Suppressor macrophage treated with lipopolysaccharide for 1 hour (primary cell): Measurements from ENCODE around the gene P2RY14.

Experiments
- DNase-seq, 3 donors: peaks; one replicate each; pipeline ENCODE4 v3.0.0-alpha.2; 2020 to 2022

The P2RY14 gene

DNA sequence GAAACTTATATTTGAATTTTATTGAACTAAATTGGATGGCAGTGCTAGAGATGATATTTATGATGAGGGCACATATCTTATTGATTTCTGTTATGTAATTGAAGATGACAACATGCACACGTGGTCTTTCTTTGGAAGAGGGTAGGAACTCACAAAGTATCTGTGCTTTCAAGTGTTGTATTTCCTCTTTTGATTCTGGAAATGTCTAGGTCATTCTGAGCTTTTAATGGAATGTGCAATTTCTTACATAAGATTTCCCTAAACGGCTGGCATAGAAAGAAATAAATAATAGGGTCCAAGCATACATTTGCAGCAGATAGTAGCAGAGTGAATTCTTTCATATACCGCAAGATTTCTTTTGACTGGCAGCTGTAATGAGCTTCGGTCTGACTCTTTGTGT, 65.2 kb downstream of the P2RY14 start:
- peak in 1 of 3 donors; percentile 32 for DNase-seq

DNA sequence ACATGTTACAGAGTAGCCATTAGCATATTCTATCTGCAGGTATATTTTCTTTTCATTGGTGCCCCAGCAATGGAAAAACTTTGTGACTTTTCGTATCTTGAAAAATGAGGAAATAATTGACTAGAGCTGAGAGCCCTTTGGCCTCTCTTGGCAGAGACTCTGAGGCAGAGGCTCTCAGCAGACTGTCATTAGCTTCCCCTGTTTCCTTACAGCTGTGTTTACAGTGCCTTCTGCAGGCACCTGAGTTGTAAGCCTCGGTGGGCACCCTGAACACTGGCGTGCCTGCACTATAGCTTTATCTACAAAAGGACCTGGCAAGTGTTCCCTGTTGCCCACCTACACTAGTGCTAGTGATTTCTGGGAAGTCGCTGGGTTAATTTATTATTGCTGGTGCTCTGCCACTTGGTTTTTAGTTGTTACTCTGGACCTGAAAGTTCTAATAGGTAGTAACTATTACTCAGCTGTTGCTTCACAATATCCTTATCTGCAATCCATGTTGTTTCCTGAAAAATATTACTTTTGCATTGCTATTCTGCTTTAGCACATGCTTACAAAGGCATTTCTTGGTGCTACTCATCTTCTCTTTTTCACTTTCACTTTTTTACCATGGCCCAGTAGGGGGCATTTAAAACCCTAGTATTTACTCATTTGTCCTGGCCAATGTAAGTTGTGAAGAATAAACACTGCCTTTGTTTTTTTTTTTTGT, 67.5 kb downstream of the P2RY14 start:
- peak in 2 of 3 donors; percentile 57 to 62 for DNase-seq

GRCh38 chr3:151209654-151210053, 68.7 kb downstream of the P2RY14 start:
- peak in 1 of 3 donors; percentile 33 for DNase-seq

GRCh38 chr3:151206201-151206600, 72.1 kb downstream of the P2RY14 start:
- no peak for DNase-seq

DNA sequence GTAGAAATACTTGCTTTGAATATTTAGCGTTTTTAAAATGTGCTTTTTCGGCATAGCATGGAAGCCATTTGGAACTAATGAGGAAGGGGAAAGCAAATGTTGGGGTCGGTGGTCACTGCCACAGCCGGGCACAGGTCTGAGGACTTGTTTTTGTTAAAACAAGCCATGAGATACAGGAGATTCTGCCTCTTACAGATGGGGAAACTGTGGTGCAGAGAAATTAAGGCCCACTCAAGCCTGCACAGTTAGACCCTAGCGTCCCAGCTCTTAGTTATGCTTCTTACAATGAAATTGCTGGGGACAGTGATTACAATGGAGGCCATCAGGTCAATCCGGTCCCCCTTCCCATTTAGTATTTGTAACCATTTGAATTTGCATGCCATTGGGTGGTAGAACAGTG, 72.9 kb downstream of the P2RY14 start:
- DNase-seq = no peak

GRCh38 chr3:151204530-151205402, 73.6 kb downstream of the P2RY14 start:
- DNase-seq = no peak

DNA sequence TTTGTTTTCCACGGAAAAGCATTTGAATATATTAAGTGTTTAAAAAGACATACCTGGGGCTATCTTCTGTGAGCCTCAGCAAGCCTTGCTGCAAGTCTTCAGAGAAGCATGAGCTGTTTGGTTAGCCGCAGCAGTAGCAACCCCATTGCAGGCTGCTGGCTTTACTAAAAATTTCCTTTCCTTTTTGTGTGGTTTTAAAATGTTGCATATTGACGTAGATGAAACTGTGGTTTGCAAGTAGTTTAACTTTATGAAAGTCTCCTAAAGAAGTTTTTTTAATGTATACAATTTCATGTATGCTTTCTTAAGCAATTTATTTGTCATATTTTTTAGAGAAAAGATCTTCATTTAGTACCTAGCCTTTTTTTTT, 75.3 kb downstream of the P2RY14 start, which contains the start of gene GPR171:
Gene GPR171, minus strand, starts transcription at position 166 of the 370 bp plus-strand sequence. CDS start 3,830 bp downstream, outside the sequence.
- DNase-seq = no peak

DNA sequence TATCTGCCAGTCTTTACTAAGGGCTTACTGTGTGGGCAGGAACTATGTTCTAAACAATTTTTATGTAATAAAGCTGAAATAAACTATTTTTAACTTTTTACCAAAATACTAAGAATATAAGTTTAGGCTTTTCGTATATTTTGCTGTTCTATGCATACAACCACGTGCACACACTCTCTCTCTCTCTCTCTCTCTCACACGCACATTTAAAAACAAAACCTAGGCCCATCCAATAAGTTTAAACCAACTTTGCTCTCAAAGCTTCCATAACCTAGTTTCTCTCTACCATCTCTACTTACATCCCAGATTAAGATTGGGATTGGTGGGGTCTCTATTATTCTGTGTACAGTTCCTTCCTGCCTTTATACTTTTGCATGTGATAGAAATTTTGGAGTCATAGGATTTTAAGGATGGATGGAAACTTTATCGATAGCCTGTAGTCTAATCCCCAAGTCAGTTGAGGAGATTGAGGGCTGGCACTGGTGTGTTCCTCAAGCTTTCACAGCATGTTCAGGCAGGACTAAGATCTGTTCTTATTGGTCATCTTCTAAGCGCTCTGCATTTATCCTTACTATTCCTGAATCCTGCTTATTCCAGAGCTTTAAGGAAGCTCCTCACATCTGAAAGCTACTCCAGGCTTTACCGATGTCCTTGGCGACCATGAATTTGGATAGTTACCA, 77.2 kb downstream of the P2RY14 start:
- DNase-seq = no peak

GRCh38 chr3:151200586-151200985, 77.8 kb downstream of the P2RY14 start:
- no peak for DNase-seq

- DNase-seq = no peak
Measured at GRCh38 chr3:151199554-151200438, 78.5 kb downstream of the P2RY14 start.

- DNase-seq = no peak
Measured at GRCh38 chr3:151198849-151199248, 79.5 kb downstream of the P2RY14 start.

DNA sequence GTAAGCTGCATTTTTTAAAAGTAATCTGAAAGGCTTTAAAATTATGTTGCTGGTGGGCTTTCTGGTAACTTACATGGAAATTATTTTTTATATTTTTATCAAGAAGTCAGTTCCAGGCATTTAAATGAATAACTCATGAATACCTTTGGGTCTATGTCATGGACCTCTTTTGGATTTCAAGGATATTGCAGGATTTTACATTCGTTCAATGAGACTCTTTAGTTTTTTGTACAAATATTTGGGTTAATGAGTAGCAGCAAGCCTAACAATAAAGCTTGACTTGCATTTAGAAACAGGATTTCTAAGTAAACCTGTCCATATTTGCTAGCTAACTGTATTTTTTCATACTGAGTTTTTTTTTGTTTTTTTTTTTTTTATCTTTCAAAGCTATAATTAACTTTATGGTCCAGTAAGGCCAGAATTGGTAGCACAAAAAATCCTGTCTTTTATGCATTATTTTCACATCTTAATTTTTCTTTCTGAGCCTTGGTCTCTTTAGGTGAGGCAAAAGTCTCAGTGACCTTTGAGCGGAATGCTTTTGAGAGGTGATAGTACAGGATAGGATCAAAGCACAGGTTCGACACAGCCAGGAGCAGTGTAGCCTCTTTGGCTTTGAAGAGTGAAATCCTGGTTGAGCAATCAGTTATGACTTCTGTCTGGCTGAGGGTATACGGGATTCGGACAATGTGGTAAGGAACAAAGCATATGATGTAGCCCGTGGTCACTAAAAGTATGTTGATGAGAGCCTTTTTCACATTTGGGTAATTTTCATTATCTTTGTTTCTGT, 80.2 kb downstream of the P2RY14 start:
- no peak for DNase-seq

GRCh38 chr3:151197228-151197627, 81.1 kb downstream of the P2RY14 start:
- no peak for DNase-seq

DNA sequence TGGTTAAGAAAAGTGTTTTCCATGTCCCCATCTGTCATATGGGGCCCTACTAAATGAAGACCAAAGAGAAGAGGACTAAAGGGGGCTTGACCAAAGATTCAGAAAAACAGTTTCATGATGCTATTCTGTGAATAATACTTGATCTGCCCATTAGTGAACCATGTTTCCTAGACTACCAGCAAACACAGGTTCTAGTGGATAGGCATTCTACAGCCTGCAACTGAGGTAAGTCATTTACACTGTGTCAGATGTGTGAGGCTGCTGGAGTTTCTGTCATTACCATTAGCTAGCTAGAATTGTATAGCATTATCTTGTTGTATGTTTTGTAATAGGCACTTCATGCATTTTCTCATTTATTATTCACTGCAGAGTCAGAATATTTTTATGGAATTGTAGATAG, 81.9 kb downstream of the P2RY14 start:
- no peak for DNase-seq

DNA sequence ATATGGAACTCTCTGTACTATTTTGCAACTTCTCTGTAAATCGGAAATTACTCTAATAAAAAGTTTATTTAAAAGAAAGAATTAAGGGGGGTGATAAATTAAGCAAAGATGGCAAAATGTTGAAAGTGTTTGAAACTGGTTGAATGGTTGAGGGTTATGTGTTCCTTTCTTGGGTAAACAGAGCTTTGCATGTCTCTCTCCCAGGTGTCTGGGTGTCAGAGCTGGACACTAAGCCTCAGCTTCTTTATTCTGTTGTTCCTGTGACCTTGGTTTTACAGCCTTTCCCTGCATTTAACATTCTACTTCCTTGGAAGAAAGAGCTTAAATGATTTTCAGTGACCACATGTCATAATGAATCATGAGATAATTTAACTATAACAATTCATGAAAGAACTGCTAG, 82.5 kb downstream of the P2RY14 start:
- no peak for DNase-seq

GRCh38 chr3:151192545-151192944, 85.8 kb downstream of the P2RY14 start:
- no peak for DNase-seq

DNA sequence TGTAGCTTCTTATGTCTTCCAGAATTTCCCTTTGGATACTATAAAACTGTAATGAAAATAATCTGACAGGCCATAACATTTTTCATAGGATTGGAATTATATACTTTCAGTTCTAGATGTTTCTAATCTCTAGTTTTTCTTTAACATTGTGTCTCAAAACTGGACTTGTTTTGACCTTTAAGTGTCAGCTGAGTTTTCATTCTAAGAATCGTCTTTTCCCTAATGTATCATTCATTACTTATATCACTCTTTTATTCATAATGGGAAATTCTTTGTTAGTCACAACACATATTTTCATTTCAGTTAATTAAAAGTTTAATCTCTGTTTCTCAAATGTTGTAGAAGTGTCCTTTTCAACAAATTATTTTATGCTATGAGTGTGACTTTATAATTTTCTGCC, 87.2 kb downstream of the P2RY14 start:
- DNase-seq = no peak

DNA sequence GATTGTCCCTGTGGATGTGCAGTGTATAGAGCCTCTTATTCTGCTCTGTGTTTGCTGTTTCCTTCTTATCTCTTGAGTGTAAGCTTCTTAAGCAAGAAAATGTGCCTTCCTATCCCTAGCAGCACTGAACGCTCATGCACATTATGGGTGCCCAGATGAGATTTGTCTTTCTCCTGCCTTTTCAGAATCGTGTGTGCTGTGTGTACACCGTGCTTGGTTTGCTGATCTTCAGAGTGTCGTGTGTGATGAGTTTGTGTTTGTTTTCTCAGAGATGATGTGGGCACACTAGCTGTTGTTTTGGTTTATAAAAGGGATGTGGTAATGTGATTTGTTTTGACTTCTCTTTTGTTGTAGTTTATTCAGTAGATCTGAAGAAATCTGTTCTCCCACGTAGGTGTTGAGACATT, 95.1 kb downstream of the P2RY14 start:
- DNase-seq = peak; percentile 25 to 63 (median 43)

- DNase-seq = peak in 2 of 3 donors; percentile 34 to 44
Measured at GRCh38 chr3:151182349-151183079, 95.8 kb downstream of the P2RY14 start.

- no peak for DNase-seq
Measured at GRCh38 chr3:151178208-151178845, 100.0 kb downstream of the P2RY14 start.
